Stimulated activated naive B cell treated with anti-CD40 and anti-IgM and Interleukin-4, amounts not matched to agents 10 μg/mL and 1 μg/mL and 100 μg/mL, for 72 hours (primary cell): ENCODE results near the gene TMEM178B.

Experiments used
- ATAC-seq, 2 donors: fragments of 150-1000 bp; cut with Tn5 transposase; replicated peaks; 2 replicates each; pipeline ENCODE4 v1.10.0; 2021; ENCODE audit warnings: moderate library complexity in 1 of 2
- DNase-seq: peaks from one replicate; pipeline ENCODE4 v3.0.0; 2021
- H3K27ac Mint-ChIP-seq: one replicate; pipeline ENCODE4 v1.8.0; 2022; ENCODE audit warnings: mild to moderate bottlenecking, mixed read lengths
- H3K27me3 Mint-ChIP-seq, 2 donors: one replicate each; pipeline ENCODE4 v1.8.0; 2022; ENCODE audit warnings: mixed read lengths in 2 of 2
- H3K36me3 Mint-ChIP-seq, 2 donors: one replicate each; pipeline ENCODE4 v1.8.0; 2022; ENCODE audit warnings: mixed read lengths in 2 of 2, mild to moderate bottlenecking in 1 of 2
- H3K4me1 Mint-ChIP-seq, 2 donors: one replicate each; pipeline ENCODE4 v1.8.0; 2022; ENCODE audit warnings: mixed read lengths in 2 of 2, mild to moderate bottlenecking in 1 of 2
- H3K4me3 Mint-ChIP-seq, 2 donors: one replicate each; pipeline ENCODE4 v1.8.0; 2022; ENCODE audit warnings: mild to moderate bottlenecking in 2 of 2, mixed read lengths in 2 of 2, moderate library complexity in 1 of 2
- H3K9me3 Mint-ChIP-seq, 2 donors: one replicate each; pipeline ENCODE4 v1.8.0; 2022; ENCODE audit warnings: mixed read lengths in 2 of 2, mild to moderate bottlenecking in 1 of 2

The TMEM178B gene

DNA sequence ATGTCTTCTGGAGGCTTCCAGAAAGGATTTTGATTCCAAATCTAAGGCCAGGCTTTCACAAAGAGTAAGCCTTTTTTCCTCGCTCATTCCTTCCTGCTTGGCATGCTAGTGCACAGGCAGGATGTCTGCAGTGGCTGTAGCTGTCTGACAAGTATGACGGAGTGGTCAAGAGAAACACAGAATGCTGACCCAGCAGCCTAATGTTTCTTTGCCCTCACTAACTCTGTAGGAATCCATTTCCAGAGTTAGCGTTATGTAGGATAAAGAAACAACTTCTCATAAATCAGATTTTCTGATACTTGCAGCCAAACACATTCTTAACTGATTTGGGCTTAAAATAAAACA, 286.5 kb downstream of the TMEM178B start:
- no peaks in the 10 kb centered on the region for H3K36me3 Mint-ChIP-seq
- H3K4me1 Mint-ChIP-seq, result no peaks in the 10 kb centered on the region
- H3K9me3 Mint-ChIP-seq, result peaks cover 2 to 5% of the 10 kb centered on the region in 2 donors
- no peak overlapping the region for H3K4me3 Mint-ChIP-seq
- DNase-seq, result no peak
- H3K27me3 Mint-ChIP-seq, result peaks cover 0 to 6% of the 10 kb centered on the region in 2 donors
- no peak for ATAC-seq
- no peak overlapping the region for H3K27ac Mint-ChIP-seq

DNA sequence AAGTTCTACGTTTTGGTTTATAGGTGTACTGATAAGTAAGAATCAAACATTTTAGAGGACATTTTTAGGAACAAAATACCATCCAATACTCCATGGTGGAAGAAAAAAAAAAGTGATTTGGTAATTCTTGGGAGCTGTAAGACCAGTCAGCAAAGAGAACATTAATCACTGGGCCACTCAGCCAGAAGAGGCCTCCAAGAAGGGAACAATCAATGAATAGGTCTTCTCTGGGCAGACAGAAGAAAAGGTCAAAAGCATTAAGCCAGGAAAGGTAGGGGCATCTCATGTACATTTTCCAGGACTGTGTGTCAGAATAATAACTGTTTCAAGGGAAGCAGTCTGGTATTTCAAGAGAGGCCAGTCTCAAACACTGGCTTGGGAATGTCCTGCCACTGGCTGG, 286.9 kb downstream of the TMEM178B start:
- H3K27me3 Mint-ChIP-seq, result peaks cover 0 to 6% of the 10 kb centered on the region in 2 donors
- no peak overlapping the region for H3K27ac Mint-ChIP-seq
- DNase-seq, result no peak
- H3K4me3 Mint-ChIP-seq, result no peak overlapping the region
- ATAC-seq, result no peak
- peaks cover 2 to 5% of the 10 kb centered on the region in 2 donors for H3K9me3 Mint-ChIP-seq
- H3K36me3 Mint-ChIP-seq, result no peaks in the 10 kb centered on the region
- H3K4me1 Mint-ChIP-seq, result no peaks in the 10 kb centered on the region

DNA sequence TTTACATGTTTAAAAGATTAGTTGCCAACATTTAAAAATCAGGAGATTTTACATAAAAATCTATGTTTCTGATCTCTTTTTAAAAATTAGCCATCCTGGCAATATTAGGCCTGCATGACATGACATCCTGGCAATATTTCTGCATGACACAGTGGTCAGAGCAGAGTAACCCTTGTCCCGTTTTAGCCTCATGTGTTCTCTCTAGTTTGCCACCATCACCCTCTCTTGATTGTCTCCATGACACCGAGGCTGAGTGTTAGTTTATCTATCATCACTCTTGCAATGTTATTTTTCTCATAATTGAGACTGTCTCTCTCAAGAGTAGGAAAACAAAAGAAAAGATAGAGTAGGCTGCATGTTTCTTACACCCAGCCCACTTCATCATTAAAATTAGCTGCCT, 287.6 kb downstream of the TMEM178B start:
- Mint-ChIP-seq H3K27ac (no peak overlapping the region), H3K36me3 (no peaks in the 10 kb centered on the region), H3K9me3 (peaks cover 2 to 5% of the 10 kb centered on the region in 2 donors), H3K4me1 (no peaks in the 10 kb centered on the region), H3K4me3 (no peak overlapping the region), H3K27me3 (peaks cover 0 to 6% of the 10 kb centered on the region in 2 donors)
- ATAC-seq, result no peak
- DNase-seq, result no peak

DNA sequence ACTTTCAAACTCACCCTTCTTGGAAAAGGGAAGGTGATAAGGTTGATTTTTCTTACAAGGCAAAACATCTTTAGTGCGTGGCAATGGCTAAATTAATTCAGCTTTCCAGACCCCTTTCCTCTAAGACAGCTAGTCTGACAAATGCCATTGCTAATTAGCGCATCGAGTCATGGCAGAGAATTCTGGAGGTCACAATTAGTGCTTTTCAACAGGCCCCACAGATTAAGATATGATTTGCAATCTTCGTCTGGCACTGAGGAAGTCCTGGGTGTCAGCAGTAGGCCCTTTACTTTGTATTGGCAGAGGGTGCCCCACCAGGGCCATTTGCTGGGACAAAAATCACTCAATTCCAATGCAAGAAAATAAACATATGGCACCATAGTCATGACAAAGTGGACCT, 288.1 kb downstream of the TMEM178B start:
- no peak overlapping the region for H3K27ac Mint-ChIP-seq
- H3K36me3 Mint-ChIP-seq, result no peaks in the 10 kb centered on the region
- no peak for ATAC-seq
- H3K4me1 Mint-ChIP-seq, result no peaks in the 10 kb centered on the region
- H3K9me3 Mint-ChIP-seq, result peaks cover 2 to 5% of the 10 kb centered on the region in 2 donors
- H3K4me3 Mint-ChIP-seq, result no peak overlapping the region
- peaks cover 0 to 6% of the 10 kb centered on the region in 2 donors for H3K27me3 Mint-ChIP-seq
- DNase-seq, result no peak

DNA sequence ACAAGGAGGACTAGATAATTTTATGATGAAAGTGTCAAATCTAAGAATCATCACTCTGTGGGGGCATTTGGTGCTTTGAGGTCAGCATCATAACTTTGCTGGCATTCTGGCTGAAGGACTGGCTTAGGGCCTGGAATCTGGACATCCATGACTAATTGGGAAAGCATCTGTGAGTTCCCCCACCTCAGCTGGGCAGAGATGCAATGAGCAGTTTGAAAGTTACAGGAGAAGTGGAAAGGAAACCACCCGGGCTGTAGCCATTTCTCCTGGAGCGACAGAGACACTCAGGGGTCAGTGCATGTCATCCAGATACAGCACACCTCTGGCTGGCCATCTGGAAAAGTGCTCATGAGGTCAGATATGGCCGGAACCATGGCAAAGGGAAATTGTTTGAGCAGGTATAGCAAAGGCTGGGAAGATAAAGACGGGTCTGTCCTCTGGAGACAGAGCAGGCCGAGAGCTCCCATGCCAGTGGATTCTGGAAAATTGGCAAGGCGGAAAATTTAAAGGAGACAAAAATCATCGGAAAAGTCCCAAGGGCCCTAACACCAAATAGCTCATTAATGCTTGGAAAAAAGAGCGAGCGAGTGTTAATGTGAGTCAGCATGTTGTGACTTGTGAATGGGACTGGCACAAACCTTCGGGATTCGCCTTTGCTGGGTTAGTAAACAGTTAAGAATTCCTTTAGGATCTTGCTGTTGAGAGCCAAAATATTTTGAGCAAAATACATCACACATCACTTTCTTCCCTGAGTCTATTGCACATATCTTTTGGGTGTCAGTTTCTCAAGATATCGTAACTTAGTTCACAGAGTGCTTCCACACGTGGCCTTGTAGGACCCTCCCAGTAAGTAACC, 288.9 kb downstream of the TMEM178B start:
- no peak overlapping the region for H3K27ac Mint-ChIP-seq
- peaks cover 0 to 9% of the 10 kb centered on the region in 2 donors for H3K27me3 Mint-ChIP-seq
- H3K36me3 Mint-ChIP-seq, result no peaks in the 10 kb centered on the region

DNA sequence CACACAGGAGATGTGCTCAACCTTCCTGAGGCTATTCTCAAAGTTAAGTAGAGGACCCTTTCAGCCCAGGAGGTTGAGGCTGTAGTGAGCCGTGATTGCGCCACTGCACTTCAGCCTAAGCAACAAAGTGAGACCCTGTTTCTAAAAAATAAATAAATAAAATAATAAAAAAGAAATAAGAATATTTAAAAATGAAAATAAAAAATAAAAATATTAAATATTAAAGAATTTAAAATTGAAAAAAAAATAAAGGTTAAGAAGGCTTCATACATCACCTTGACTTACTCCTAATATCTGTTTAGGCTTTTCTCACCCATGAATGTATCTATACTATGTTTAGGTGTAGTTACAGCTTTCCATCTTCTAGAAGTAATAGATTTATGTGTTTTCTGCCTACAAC, 289.9 kb downstream of the TMEM178B start:
- H3K9me3 Mint-ChIP-seq, result peaks cover 2 to 5% of the 10 kb centered on the region in 2 donors

More for the DNA sequence above, 288.9 kb downstream of the TMEM178B start:
- H3K9me3 Mint-ChIP-seq, result peaks cover 2 to 5% of the 10 kb centered on the region in 2 donors
- no peaks in the 10 kb centered on the region for H3K4me1 Mint-ChIP-seq
- no peak overlapping the region for H3K4me3 Mint-ChIP-seq
- ATAC-seq (no peak), DNase-seq (no peak)

DNA sequence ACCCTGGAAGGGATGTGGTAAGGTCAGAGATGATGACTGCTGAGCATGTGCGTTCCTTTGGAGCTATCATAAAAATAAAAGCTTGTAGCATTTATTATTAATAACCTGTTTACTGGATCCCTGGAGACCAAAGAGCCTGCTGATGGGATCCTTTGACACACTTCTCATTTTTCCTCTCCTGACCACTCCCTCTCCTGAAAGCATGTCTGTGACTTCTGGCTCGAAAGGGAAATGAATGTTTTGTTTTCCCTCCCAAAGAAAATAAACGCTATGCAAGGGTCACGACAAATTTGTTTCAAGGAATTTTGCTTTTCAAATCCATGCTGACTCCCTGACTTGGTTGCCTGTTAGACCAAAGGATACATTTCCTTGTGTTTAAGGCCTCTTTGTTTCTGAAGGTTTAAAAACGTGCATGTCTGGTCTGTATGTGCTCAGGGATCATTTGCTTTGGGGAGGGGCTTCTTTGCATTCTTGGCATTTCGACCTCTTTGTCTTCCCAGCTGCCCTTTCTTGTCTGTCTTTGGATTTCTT, 292.3 kb downstream of the TMEM178B start:
- no peaks in the 10 kb centered on the region for H3K4me1 Mint-ChIP-seq
- no peaks in the 10 kb centered on the region for H3K36me3 Mint-ChIP-seq
- no peak overlapping the region for H3K27ac Mint-ChIP-seq
- H3K9me3 Mint-ChIP-seq, result no peaks in the 10 kb centered on the region
- DNase-seq (no peak), ATAC-seq (no peak)
- H3K27me3 Mint-ChIP-seq, result peaks cover 0 to 4% of the 10 kb centered on the region in 2 donors
- H3K4me3 Mint-ChIP-seq, result no peak overlapping the region

More for the DNA sequence above, 289.9 kb downstream of the TMEM178B start:
- H3K27me3 Mint-ChIP-seq, result peaks cover 0 to 10% of the 10 kb centered on the region in 2 donors
- no peaks in the 10 kb centered on the region for H3K4me1 Mint-ChIP-seq
- H3K36me3 Mint-ChIP-seq, result no peaks in the 10 kb centered on the region
- no peak overlapping the region for H3K4me3 Mint-ChIP-seq
- no peak for DNase-seq
- no peak for ATAC-seq
- H3K27ac Mint-ChIP-seq, result no peak overlapping the region

DNA sequence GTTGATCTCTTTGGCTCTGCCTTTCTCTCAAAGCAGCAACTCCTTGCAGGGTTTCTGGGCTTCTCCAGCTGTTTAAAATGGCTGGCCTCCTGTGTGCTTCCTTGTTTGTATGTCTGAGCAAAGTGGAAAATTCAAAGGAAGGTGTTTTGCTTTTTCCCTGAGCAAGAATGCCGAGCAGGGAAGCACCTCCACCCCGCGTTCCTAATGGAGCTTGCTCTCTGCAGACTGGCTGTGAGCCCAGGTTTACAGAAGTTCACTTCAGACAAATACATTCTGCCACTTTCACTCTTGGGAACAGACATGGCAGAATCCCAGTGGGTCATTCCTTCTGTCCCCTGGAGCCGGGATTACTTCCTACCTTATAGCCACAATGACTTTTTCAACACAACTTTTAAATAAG, 295.6 kb downstream of the TMEM178B start:
- no peak overlapping the region for H3K27ac Mint-ChIP-seq
- no peak overlapping the region for H3K4me3 Mint-ChIP-seq
- H3K9me3 Mint-ChIP-seq, result no peaks in the 10 kb centered on the region

DNA sequence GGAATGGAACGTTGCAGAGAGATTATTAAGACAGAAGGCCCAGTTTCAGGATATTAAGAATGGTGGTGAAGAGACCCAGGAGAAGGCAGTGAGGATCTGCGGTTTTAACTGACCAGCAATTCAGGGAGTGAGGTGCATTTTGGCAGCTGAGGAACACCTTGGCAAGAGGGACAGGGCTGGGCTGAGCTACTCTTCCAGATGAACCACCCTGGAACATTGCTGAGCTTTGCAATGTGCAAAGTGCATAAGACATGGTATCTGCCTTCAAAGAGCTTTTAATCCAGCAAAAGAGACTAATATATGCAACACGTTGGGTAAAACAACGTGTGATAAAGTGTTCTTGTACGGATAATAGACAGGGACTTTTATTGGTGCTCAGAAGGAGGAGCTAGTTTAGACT, 296.3 kb downstream of the TMEM178B start:
- ATAC-seq (no peak), DNase-seq (no peak)
- H3K27ac Mint-ChIP-seq, result no peak overlapping the region
- H3K4me1 Mint-ChIP-seq, result no peaks in the 10 kb centered on the region
- peaks cover 0 to 4% of the 10 kb centered on the region in 2 donors for H3K27me3 Mint-ChIP-seq
- H3K4me3 Mint-ChIP-seq, result no peak overlapping the region
- no peaks in the 10 kb centered on the region for H3K9me3 Mint-ChIP-seq
- no peaks in the 10 kb centered on the region for H3K36me3 Mint-ChIP-seq

More for the DNA sequence above, 295.6 kb downstream of the TMEM178B start:
- Mint-ChIP-seq H3K4me1 (no peaks in the 10 kb centered on the region), H3K36me3 (no peaks in the 10 kb centered on the region), H3K27me3 (peaks cover 0 to 4% of the 10 kb centered on the region in 2 donors)
- no peak for ATAC-seq
- no peak for DNase-seq

DNA sequence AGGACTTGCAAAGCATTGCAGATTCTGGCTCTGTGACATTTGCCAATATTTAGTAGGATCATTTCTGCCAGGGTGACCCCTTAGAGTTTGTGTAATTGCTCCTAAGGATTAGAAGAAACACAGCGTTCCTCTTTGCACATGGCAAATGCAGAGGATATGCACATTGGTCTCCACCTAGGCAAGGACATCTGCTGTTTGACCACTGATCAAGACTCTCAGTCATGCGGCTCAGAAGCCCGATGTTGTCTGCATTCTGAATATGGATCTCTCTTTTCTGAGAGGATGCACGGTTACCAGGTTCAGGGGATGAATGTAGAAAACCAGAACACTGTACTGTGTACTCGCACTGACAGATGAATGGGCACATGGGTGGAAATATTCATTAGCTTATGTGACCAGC, 296.8 kb downstream of the TMEM178B start:
- Mint-ChIP-seq H3K36me3 (no peaks in the 10 kb centered on the region), H3K27ac (no peak overlapping the region), H3K4me1 (no peaks in the 10 kb centered on the region), H3K27me3 (peaks cover 0 to 4% of the 10 kb centered on the region in 2 donors), H3K4me3 (no peak overlapping the region), H3K9me3 (no peaks in the 10 kb centered on the region)
- DNase-seq, result no peak
- no peak for ATAC-seq

DNA sequence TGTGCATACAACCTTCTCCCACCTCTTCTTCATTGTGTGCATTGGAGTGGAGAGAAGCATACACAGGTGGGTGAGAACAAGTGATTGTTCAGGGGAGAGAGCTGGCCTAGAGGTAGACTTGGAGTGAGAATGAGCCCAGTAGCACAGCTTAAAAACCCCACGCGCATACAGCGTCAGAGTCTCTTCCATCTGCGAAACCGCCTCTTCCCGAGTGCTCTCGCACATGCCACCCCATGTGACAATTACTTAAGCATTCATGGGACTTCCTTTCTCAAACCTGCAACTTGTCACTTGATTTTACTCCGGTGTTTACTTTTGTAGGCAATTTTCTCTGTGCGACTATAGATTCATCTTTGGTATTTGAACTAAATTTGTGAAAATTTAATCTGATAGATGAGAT, 300.6 kb downstream of the TMEM178B start:
- no peaks in the 10 kb centered on the region for H3K27me3 Mint-ChIP-seq
- DNase-seq (no peak), ATAC-seq (no peak)
- no peaks in the 10 kb centered on the region for H3K4me1 Mint-ChIP-seq
- no peak overlapping the region for H3K4me3 Mint-ChIP-seq
- no peak overlapping the region for H3K27ac Mint-ChIP-seq
- H3K9me3 Mint-ChIP-seq, result no peaks in the 10 kb centered on the region
- H3K36me3 Mint-ChIP-seq, result no peaks in the 10 kb centered on the region

DNA sequence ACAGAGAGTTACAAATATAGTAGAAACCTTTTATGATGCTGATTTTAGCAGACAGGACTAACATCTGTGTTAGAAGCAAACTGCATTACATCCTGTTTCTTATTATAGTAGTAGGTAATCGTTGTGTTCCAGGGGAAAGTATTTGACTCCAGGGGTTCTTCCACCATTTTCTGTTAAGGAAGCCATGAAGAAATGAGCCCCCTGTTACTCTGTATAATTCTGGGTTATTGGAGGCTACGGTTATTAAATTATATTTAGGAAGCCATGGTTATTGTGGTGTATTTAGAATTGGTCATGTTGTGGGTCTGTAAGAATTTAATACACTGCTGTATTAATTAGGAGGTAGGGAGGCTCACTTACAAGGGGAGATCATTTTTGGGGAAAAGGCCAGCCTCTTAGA, 301.6 kb downstream of the TMEM178B start:
- Mint-ChIP-seq H3K4me3 (no peak overlapping the region), H3K27me3 (no peaks in the 10 kb centered on the region), H3K27ac (no peak overlapping the region), H3K4me1 (no peaks in the 10 kb centered on the region), H3K36me3 (no peaks in the 10 kb centered on the region), H3K9me3 (no peaks in the 10 kb centered on the region)
- no peak for DNase-seq
- ATAC-seq, result no peak

DNA sequence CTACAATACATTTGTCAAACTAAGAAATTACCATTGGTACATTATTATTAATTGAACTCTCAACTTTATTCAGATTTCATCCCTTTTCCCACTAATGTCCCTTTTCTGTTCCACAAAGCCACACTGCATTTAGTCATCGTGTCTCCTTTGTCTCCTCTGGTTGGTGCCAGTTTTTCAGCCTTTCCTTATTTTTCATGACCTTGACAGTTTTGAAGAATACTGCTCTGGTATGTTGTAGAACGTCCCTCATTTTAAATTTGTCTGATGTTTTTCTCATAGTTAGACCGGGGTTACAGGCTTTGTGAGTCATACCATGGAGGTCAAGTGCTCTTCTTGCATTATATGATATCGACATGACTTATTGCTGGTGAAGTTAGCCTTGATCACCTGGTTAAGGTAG, 304.0 kb downstream of the TMEM178B start:
- Mint-ChIP-seq H3K36me3 (no peaks in the 10 kb centered on the region), H3K9me3 (no peaks in the 10 kb centered on the region), H3K27me3 (no peaks in the 10 kb centered on the region), H3K27ac (no peak overlapping the region), H3K4me3 (no peak overlapping the region), H3K4me1 (no peaks in the 10 kb centered on the region)
- no peak for DNase-seq
- ATAC-seq, result no peak

DNA sequence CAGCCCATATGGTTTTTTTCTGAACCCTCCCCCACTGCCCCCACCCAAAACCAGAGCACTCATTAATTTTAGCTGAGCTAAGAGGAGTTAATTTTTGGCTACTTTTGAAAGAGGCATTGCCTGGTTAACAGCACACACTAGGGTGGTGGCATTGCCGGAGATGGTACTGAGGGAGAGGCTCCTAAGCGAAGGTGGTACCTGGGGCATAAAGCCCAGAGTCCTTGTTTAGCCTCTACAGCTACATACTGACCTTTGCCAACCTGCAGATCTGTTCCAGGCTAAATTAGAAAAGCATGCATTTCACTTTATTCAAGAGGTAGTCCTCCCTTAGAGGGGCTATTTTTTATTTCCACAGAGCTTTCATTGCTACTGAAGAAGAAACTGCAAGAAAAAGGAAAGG, 304.5 kb downstream of the TMEM178B start:
- H3K27ac Mint-ChIP-seq, result no peak overlapping the region
- no peaks in the 10 kb centered on the region for H3K27me3 Mint-ChIP-seq
- H3K9me3 Mint-ChIP-seq, result no peaks in the 10 kb centered on the region
- H3K4me1 Mint-ChIP-seq, result no peaks in the 10 kb centered on the region
- ATAC-seq (no peak), DNase-seq (no peak)
- no peaks in the 10 kb centered on the region for H3K36me3 Mint-ChIP-seq
- H3K4me3 Mint-ChIP-seq, result no peak overlapping the region

DNA sequence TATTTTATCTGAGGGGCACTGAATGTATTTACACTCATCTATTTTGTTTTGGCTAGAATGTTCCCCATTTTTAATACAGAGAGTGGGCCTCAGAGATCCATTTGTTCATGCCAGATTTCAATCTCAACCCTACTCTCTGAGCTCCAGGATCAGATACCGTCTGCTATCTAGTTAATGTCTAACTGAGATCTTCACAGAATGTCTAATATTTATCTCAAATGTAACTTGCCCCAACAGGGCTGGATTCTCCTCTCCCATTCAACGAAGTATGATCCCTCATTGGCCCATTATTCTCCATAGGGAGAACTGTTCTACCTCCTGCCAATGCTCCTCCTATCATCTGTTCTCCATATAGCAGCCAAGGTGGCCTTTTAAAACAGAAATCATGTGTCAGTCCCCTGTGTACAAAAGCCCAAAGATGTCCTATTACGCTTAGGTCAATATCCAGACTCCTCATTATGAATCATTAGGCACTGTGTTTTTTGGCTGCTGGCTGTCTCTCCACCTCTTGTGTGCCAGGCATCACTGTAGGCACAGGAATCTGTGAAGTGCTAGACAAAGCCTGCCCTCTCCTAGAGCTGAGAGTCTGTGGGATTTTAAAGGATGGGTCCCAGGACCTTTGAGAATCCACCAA, 308.0 kb downstream of the TMEM178B start:
- Mint-ChIP-seq H3K9me3 (peaks cover 0 to 2% of the 10 kb centered on the region in 2 donors), H3K27me3 (no peaks in the 10 kb centered on the region), H3K27ac (no peak overlapping the region), H3K36me3 (no peaks in the 10 kb centered on the region), H3K4me1 (no peaks in the 10 kb centered on the region), H3K4me3 (no peak overlapping the region)
- ATAC-seq, result no peak
- no peak for DNase-seq
